H1 (cell line): ENCODE measurements around the gene ITPKB. TPM values are rescaled to one million over a fixed set of nuclear protein-coding genes. Genes with fewer than 3 reads are reported as not detected.

Source experiments
- CTCF ChIA-PET: fragments of 300-600 bp; sonication (Branson Sonifier 250); formaldehyde crosslinking; loops from one replicate; lab custom pipeline; 2021; ENCODE audit not compliant: partially characterized antibody; lab: Charles Lee
- POLR2A ChIA-PET: fragments of 300-600 bp; sonication (Branson Sonifier 250); formaldehyde crosslinking; loops from one replicate; lab custom pipeline; 2021; ENCODE audit warnings: inconsistent platforms; ENCODE audit not compliant: partially characterized antibody; lab: Charles Lee
- DNase-seq, 2 experiments: peaks; one replicate each; pipeline versions ENCODE4 v3.0.0 to v3.0.0-alpha.2; 2010 to 2022; ENCODE audit warnings: low spot score in 2 of 2, low read depth in 1 of 2, mixed read lengths in 1 of 2
- FAIRE-seq: peaks from 2 replicates; lab custom pipeline; 2011; peaks lifted over from hg19 to GRCh38; lab: Jason Lieb, UNC
- H2AFZ ChIP-seq: 2 replicates; pipeline ENCODE4 v1.8.1; 2012; ENCODE audit warnings: low read length, inconsistent platforms
- H2AK5ac ChIP-seq: 2 replicates; pipeline ENCODE4 v1.6.1; 2013; ENCODE audit warnings: low read depth, low read length
- H2BK120ac ChIP-seq: replicated peaks from 2 replicates; pipeline ENCODE3; 2013; ENCODE audit warnings: low read depth, low read length, inconsistent platforms
- H2BK12ac ChIP-seq: 2 replicates; pipeline ENCODE4 v1.6.1; 2013; ENCODE audit warnings: low read depth, low read length
- H2BK15ac ChIP-seq: 2 replicates; pipeline ENCODE4 v1.6.1; 2013; ENCODE audit warnings: low read length
- H2BK20ac ChIP-seq: 2 replicates; pipeline ENCODE4 v1.6.1; 2013; ENCODE audit warnings: low read length
- H2BK5ac ChIP-seq: 2 replicates; pipeline ENCODE4 v1.6.1; 2013; ENCODE audit warnings: low read depth, low read length
- H3K14ac ChIP-seq: 2 replicates; pipeline ENCODE4 v1.6.1; 2013; ENCODE audit warnings: inconsistent platforms; ENCODE audit not compliant: insufficient read length
- H3K18ac ChIP-seq: 2 replicates; pipeline ENCODE4 v1.6.1; 2013; ENCODE audit warnings: low read length; ENCODE audit errors: extremely low read depth
- H3K23ac ChIP-seq: 2 replicates; pipeline ENCODE4 v1.6.1; 2013; ENCODE audit warnings: inconsistent platforms; ENCODE audit not compliant: insufficient read length
- H3K23me2 ChIP-seq: 2 replicates; pipeline ENCODE4 v1.6.1; 2013; ENCODE audit warnings: low read depth, low read length
- H3K27ac ChIP-seq: 2 replicates; pipeline ENCODE4 v1.6.1; 2011; ENCODE audit warnings: low read depth, low read length, inconsistent platforms
- H3K27me3 ChIP-seq, 4 experiments: replicated peaks in 1 of 4; 1 replicate in 1 of 4; 2 replicates in 3 of 4; pipeline versions ENCODE4 v1.6.1 to v1.8.1; 2011 to 2013; ENCODE audit warnings: low read length in 3 of 4, mild to moderate bottlenecking in 3 of 4, inconsistent platforms in 2 of 4, mixed read lengths in 2 of 4, moderate library complexity in 1 of 4; ENCODE audit not compliant: control insufficient read depth in 3 of 4, insufficient read depth in 3 of 4; ENCODE audit errors: extremely low read depth in 1 of 4
- H3K36me3 ChIP-seq, 4 experiments: 2 replicates each; pipeline versions ENCODE4 v1.6.1 to v1.8.1; 2011 to 2013; ENCODE audit warnings: mild to moderate bottlenecking in 4 of 4, low read length in 3 of 4, moderate library complexity in 2 of 4, control low read depth in 1 of 4, inconsistent platforms in 1 of 4; ENCODE audit not compliant: insufficient read depth in 4 of 4, control insufficient read depth in 2 of 4
- H3K4ac ChIP-seq: replicated peaks from 2 replicates; pipeline ENCODE3; 2013; ENCODE audit warnings: low read length, low read depth, mixed read lengths, inconsistent platforms; ENCODE audit not compliant: insufficient read length
- H3K4me1 ChIP-seq, 4 experiments: replicated peaks in 1 of 4; 1 replicate in 1 of 4; 2 replicates in 3 of 4; pipeline versions ENCODE4 v1.6.1 to v1.8.1; 2011 to 2013; ENCODE audit warnings: low read length in 3 of 4, inconsistent platforms in 2 of 4, mixed read lengths in 1 of 4; ENCODE audit not compliant: insufficient read depth in 4 of 4, control insufficient read depth in 3 of 4
- H3K4me2 ChIP-seq, 2 experiments: 2 replicates each; pipeline versions ENCODE4 v1.6.1 to v1.8.1; 2011 to 2013; ENCODE audit warnings: low read depth in 2 of 2, low read length in 2 of 2, control low read depth in 1 of 2, inconsistent platforms in 1 of 2, mild to moderate bottlenecking in 1 of 2; ENCODE audit not compliant: insufficient read depth in 1 of 2
- H3K4me3 ChIP-seq, 4 experiments: fragments of 200-600, 300-600 bp in 1 of 4; sonication (generic), shearing (Covaris generic), sonication (Bioruptor Twin) in 1 of 4; 2 replicates each; pipeline versions ENCODE4 v1.5.1 to v1.8.1; 2011 to 2016; ENCODE audit warnings: low read length in 4 of 4, low read depth in 3 of 4, control low read depth in 2 of 4, inconsistent platforms in 2 of 4, mild to moderate bottlenecking in 2 of 4, mixed read lengths in 1 of 4, moderate library complexity in 1 of 4; ENCODE audit not compliant: insufficient read depth in 2 of 4; ENCODE audit errors: extremely low read depth in 1 of 4
- H3K56ac ChIP-seq: replicated peaks from 2 replicates; pipeline ENCODE3; 2013; ENCODE audit warnings: low read depth, mild to moderate bottlenecking, mixed read lengths, low read length, inconsistent platforms; ENCODE audit not compliant: insufficient read length
- H3K79me1 ChIP-seq: 2 replicates; pipeline ENCODE4 v1.6.1; 2013; ENCODE audit warnings: low read depth, low read length, control low read depth
- H3K79me2 ChIP-seq, 2 experiments: 2 replicates each; pipeline versions ENCODE4 v1.6.1 to v1.8.1; 2012 to 2013; ENCODE audit warnings: low read length in 2 of 2, mild to moderate bottlenecking in 2 of 2, inconsistent platforms in 1 of 2; ENCODE audit not compliant: insufficient read depth in 2 of 2, control insufficient read depth in 1 of 2
- H3K9ac ChIP-seq, 4 experiments: replicated peaks in 1 of 4; 1 replicate in 1 of 4; 2 replicates in 3 of 4; pipeline versions ENCODE4 v1.6.1 to v1.8.1; 2011 to 2013; ENCODE audit warnings: low read depth in 3 of 4, low read length in 3 of 4, control low read depth in 2 of 4, mild to moderate bottlenecking in 2 of 4, moderate library complexity in 2 of 4, inconsistent platforms in 1 of 4; ENCODE audit errors: extremely low read depth in 1 of 4
- H3K9me3 ChIP-seq, 2 experiments: 2 replicates each; pipeline versions ENCODE4 v1.6.1 to v1.8.1; 2012 to 2013; ENCODE audit warnings: mild to moderate bottlenecking in 2 of 2, moderate library complexity in 2 of 2, control low read depth in 1 of 2, inconsistent platforms in 1 of 2, low read depth in 1 of 2, low read length in 1 of 2, mixed read lengths in 1 of 2; ENCODE audit not compliant: insufficient read depth in 2 of 2
- H4K20me1 ChIP-seq, 2 experiments: replicated peaks in 1 of 2; 2 replicates each; pipeline versions ENCODE3 to v1.8.1; 2011 to 2013; ENCODE audit warnings: inconsistent platforms in 2 of 2, low read length in 2 of 2, mild to moderate bottlenecking in 1 of 2; ENCODE audit not compliant: insufficient read depth in 2 of 2, control insufficient read depth in 1 of 2
- H4K5ac ChIP-seq: 2 replicates; pipeline ENCODE4 v1.6.1; 2013; ENCODE audit warnings: low read length, low read depth, mixed read lengths, inconsistent platforms; ENCODE audit not compliant: insufficient read length
- H4K8ac ChIP-seq: 2 replicates; pipeline ENCODE4 v1.8.0; 2013; ENCODE audit warnings: mild to moderate bottlenecking, moderate library complexity, low read length, inconsistent platforms; ENCODE audit not compliant: insufficient read depth; ENCODE audit errors: extremely low read depth
- H4K91ac ChIP-seq: replicated peaks from 2 replicates; pipeline ENCODE3; 2013; ENCODE audit warnings: low read length, mixed read lengths, inconsistent platforms; ENCODE audit not compliant: insufficient read length
- E2F6 ChIP-seq: IDR thresholded peaks from 2 replicates; pipeline ENCODE4 v1.6.1; 2012; ENCODE audit warnings: inconsistent platforms
- KDM5A ChIP-seq: fragments of 200-600 bp; IDR thresholded peaks from 2 replicates; pipeline ENCODE4 v1.7.1; 2012; ENCODE audit warnings: mild to moderate bottlenecking, low read length, inconsistent platforms, mixed read lengths
- RNF2 ChIP-seq: fragments of 200-900, 300-1000 bp; sonication (generic); IDR thresholded peaks from 2 replicates; pipeline ENCODE4 v1.7.1; 2016; ENCODE audit warnings: borderline replicate concordance, low read depth, mild to moderate bottlenecking, antibody characterized with exemption, low read length; ENCODE audit not compliant: poor library complexity, severe bottlenecking; ENCODE audit errors: missing control alignments
- SIN3A ChIP-seq, 2 experiments: IDR thresholded peaks in 1 of 2; conservative IDR thresholded peaks in 1 of 2; 2 replicates each; pipeline ENCODE4 v1.6.1; 2011 to 2012; ENCODE audit warnings: low read length in 2 of 2, improper control_type of control experiment in 1 of 2, low read depth in 1 of 2, mild to moderate bottlenecking in 1 of 2
- SP1 ChIP-seq: IDR thresholded peaks from 2 replicates; pipeline ENCODE4 v1.6.1; 2011; ENCODE audit warnings: low read depth, low read length
- SRF ChIP-seq: IDR thresholded peaks from 2 replicates; pipeline ENCODE4 v1.6.1; 2011; ENCODE audit warnings: mild to moderate bottlenecking, low read depth, low read length, moderate library complexity
- TCF12 ChIP-seq: IDR thresholded peaks from 2 replicates; pipeline ENCODE4 v1.6.1; 2011; ENCODE audit warnings: low read depth, mild to moderate bottlenecking, low read length
- WGBS, 2 experiments: shearing (Covaris generic) in 1 of 2; methylation state at CpG; one replicate each; pipeline versions ENCODE4 v1.1.6 to v1.1.7; 2013 to 2015; ENCODE audit warnings: low lambda C conversion rate in 2 of 2, mixed read lengths in 2 of 2, inconsistent platforms in 1 of 2, low coverage in 1 of 2, missing lambda C conversion rate in 1 of 2; ENCODE audit not compliant: insufficient replicate concordance in 2 of 2, insufficient coverage in 1 of 2, insufficient read length in 1 of 2; ENCODE audit errors: extremely low coverage in 1 of 2, missing lambda C conversion rate in 1 of 2; 5-methylcytosine and 5-hydroxymethylcytosine counted together
- polyA plus RNA-seq, 7 experiments: library from polyadenylated mRNA; depleted of rRNA in 3 of 7; stranded (reverse) in 5 of 7; unstranded in 2 of 7; fragments of >200 nt in 5 of 7; fragments of 200-250 nt in 2 of 7; gene quantifications; 1 replicate in 5 of 7; 2 replicates in 1 of 7; 4 replicates in 1 of 7; pipeline versions ENCODE4 v1.2.1 to v1.2.3, GENCODE V29; 2011 to 2013; ENCODE audit warnings: missing spikeins in 2 of 7, mixed read lengths in 2 of 7
- total RNA-seq: library from RNA; stranded (reverse); fragmentation: NEBNext Ultra II Directional; extraction: Animal tissue kit (Norgen Biotek cat#: 25700); gene quantifications from 2 replicates; pipeline ENCODE4 v1.2.1, GENCODE V29; 2021
- TF ChIP-seq, protein P1 (sequence below): IDR thresholded peaks from 2 replicates; pipeline ENCODE4 v1.6.1; 2012; ENCODE audit warnings: inconsistent platforms
- TF ChIP-seq, protein P2 (sequence below), 3 experiments: IDR thresholded peaks; 1 replicate in 2 of 3; 2 replicates in 1 of 3; pipeline versions ENCODE4 v1.5.1 to v1.6.1; 2011; ENCODE audit warnings: low read length in 3 of 3, mild to moderate bottlenecking in 3 of 3, inconsistent platforms in 2 of 3, low read depth in 1 of 3, moderate library complexity in 1 of 3; ENCODE audit not compliant: insufficient read depth in 1 of 3; ENCODE audit errors: control extremely low read depth in 1 of 3

ITPKB gene
- total and polyA plus RNA-seq, 2 of the 8 experiments (the other 6 are each of a cell fraction or from before 2014, with no cell fraction given): 1.7 to 4.8 TPM

DNA sequence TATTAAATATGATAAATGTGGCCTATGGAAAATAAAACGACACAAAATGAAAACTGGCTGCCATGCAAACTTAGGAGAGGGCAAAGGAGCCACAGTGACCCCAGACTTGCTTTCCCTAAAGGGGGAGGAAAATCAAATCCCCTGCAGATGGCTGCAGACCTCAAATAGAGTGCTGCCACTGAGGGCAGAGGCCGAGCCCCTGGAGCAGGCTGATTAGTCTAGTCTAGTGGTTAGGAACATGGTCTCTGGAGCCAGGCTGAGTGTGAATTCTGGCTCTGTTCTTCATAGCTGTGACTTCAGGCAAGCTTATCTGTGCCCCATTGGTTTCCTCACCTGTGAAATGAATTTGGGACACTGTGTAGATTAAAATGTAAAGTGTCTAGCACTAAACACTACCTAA lies 60.8 kb downstream of the ITPKB start:
- H2BK20ac ChIP-seq: no peak overlapping the region
- H2BK5ac ChIP-seq: no peak overlapping the region
- no peaks in the 10 kb centered on the region; the same call in 1 of the 2 replicates for H3K79me1 ChIP-seq
- no peaks in the 10 kb centered on the region for H4K20me1 ChIP-seq
- no peak overlapping the region for H4K8ac ChIP-seq
- WGBS, 2 experiments: 94% methylated on average over 2 of the region's 2 CpGs; no CpG with 5 or more reads in 1 of the 2 experiments
- no peaks in the 10 kb centered on the region for H3K9me3 ChIP-seq
- FAIRE-seq: no peak
- ChIA-PET CTCF (interaction anchor here (1.0 to 2.0 kb wide), 5 partner anchors 14 to 58 kb away, joined by 3 to 5 read pairs (median 5); no protein-coding TSS in a partner anchor), POLR2A (interaction anchor here (1.0 kb wide), 1 partner anchor 11 kb away, joined by 3 read pairs; no protein-coding TSS in a partner anchor)
- H3K79me2 ChIP-seq: no peaks in the 10 kb centered on the region
- H3K27ac ChIP-seq: no peak overlapping the region
- H3K23me2 ChIP-seq: peaks cover 2% of the 10 kb centered on the region; the same call in 1 of the 2 replicates
- peaks cover 6 to 19% (median 15%) of the 10 kb centered on the region in 4 experiments; a peak in 6 of 7 replicates for H3K4me1 ChIP-seq
- H2BK120ac ChIP-seq: no peak overlapping the region
- H4K5ac ChIP-seq: no peak overlapping the region
- no peak overlapping the region for H3K56ac ChIP-seq
- H3K18ac ChIP-seq: no peak overlapping the region
- no peak overlapping the region for H2BK12ac ChIP-seq
- no peak overlapping the region for H2BK15ac ChIP-seq
- H3K14ac ChIP-seq: no peak overlapping the region
- H3K23ac ChIP-seq: no peak overlapping the region
- no peak overlapping the region for H3K4me2 ChIP-seq
- no peak overlapping the region for H4K91ac ChIP-seq
- H3K4ac ChIP-seq: no peak overlapping the region
- no peak overlapping the region for H3K9ac ChIP-seq
- no peak for DNase-seq
- no peak overlapping the region for H3K4me3 ChIP-seq
- no peak overlapping the region for H2AFZ ChIP-seq
- H2AK5ac ChIP-seq: no peak overlapping the region
- peaks cover 0 to 29% (median 7%) of the 10 kb centered on the region in 4 experiments; a peak in 4 of 7 replicates for H3K27me3 ChIP-seq
- no peaks in the 10 kb centered on the region for H3K36me3 ChIP-seq
- no peak for TF ChIP-seq TCF12
- no peak for TF ChIP-seq SIN3A (conservative IDR thresholded peaks at IDR 0.05 in 1 of 2, IDR thresholded peaks at IDR 0.05 in 1 of 2; ENCODE audit: low read depth in 1 of 2, low read length in 2 of 2)
- TF ChIP-seq, protein P1, sequence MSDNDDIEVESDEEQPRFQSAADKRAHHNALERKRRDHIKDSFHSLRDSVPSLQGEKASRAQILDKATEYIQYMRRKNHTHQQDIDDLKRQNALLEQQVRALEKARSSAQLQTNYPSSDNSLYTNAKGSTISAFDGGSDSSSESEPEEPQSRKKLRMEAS: no peak
- TF ChIP-seq, protein P2, sequence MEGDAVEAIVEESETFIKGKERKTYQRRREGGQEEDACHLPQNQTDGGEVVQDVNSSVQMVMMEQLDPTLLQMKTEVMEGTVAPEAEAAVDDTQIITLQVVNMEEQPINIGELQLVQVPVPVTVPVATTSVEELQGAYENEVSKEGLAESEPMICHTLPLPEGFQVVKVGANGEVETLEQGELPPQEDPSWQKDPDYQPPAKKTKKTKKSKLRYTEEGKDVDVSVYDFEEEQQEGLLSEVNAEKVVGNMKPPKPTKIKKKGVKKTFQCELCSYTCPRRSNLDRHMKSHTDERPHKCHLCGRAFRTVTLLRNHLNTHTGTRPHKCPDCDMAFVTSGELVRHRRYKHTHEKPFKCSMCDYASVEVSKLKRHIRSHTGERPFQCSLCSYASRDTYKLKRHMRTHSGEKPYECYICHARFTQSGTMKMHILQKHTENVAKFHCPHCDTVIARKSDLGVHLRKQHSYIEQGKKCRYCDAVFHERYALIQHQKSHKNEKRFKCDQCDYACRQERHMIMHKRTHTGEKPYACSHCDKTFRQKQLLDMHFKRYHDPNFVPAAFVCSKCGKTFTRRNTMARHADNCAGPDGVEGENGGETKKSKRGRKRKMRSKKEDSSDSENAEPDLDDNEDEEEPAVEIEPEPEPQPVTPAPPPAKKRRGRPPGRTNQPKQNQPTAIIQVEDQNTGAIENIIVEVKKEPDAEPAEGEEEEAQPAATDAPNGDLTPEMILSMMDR (IDR thresholded peaks at IDR 0.05; ENCODE audit: control extremely low read depth in 1 of 3, insufficient read depth in 1 of 3, low read depth in 1 of 3, low read length in 3 of 3): no peak
- TF ChIP-seq RNF2: no peak
- no peak for TF ChIP-seq SRF
- TF ChIP-seq E2F6: no peak
- TF ChIP-seq KDM5A: no peak
- TF ChIP-seq SP1: no peak
